ENCODE data around the gene TRIM10.
"Not testable (repeated sequence)": the region's sequence is repeated elsewhere in the genome, so short reads cannot be mapped to it uniquely, and the experiment has no call there.

TRIM10 gene

GRCh38 chr6:30136570-30137286 lies 24.3 kb downstream of the TRIM10 start:
- Mint-ChIP-seq H3K9me3 (no peaks in the 10 kb centered on the region), H3K27ac (no peak overlapping the region), H3K36me3 (ENCODE audit: low read depth) (no peaks in the 10 kb centered on the region), H3K27me3 (ENCODE audit: low read depth) (peaks cover 51% of the 10 kb centered on the region), H3K4me3 (no peak overlapping the region), H3K4me1 (ENCODE audit: low read depth) (peaks cover 15% of the 10 kb centered on the region)
- DNase-seq (ENCODE audit: low spot score), result no peak

- Mint-ChIP-seq H3K9me3 (no peaks in the 10 kb centered on the region), H3K27ac (no peak within 1 kb of the TSS), H3K27me3 (ENCODE audit: low read depth) (peaks cover 51% of the 10 kb centered on the region), H3K4me3 (no peak within 1 kb of the TSS), H3K4me1 (ENCODE audit: low read depth) (peaks cover 17% of the 10 kb centered on the region), H3K36me3 (ENCODE audit: low read depth) (no peaks in the 10 kb centered on the region)
- no peak for DNase-seq (ENCODE audit: low spot score)
These were observed 25.3 kb downstream of the TRIM10 start, which contains the start of gene TRIM40 for GRCh38 chr6:30135757-30136156. TSS of gene TRIM40 (plus strand) at chr6:30136140. CDS start at chr6:30137037, 897 bp downstream.

GRCh38 chr6:30135147-30135546 lies 25.9 kb downstream of the TRIM10 start:
- H3K36me3 Mint-ChIP-seq (ENCODE audit: low read depth), result no peaks in the 10 kb centered on the region
- no peak for DNase-seq (ENCODE audit: low spot score)
- H3K27ac Mint-ChIP-seq, result no peak overlapping the region
- H3K4me3 Mint-ChIP-seq, result no peak overlapping the region
- no peaks in the 10 kb centered on the region for H3K9me3 Mint-ChIP-seq
- H3K4me1 Mint-ChIP-seq (ENCODE audit: low read depth), result peaks cover 20% of the 10 kb centered on the region
- peaks cover 54% of the 10 kb centered on the region for H3K27me3 Mint-ChIP-seq (ENCODE audit: low read depth)

GRCh38 chr6:30131947-30132497 lies 29.0 kb downstream of the TRIM10 start:
- H3K36me3 Mint-ChIP-seq (ENCODE audit: low read depth), result no peaks in the 10 kb centered on the region
- peaks cover 64% of the 10 kb centered on the region for H3K27me3 Mint-ChIP-seq (ENCODE audit: low read depth)
- H3K27ac Mint-ChIP-seq, result no peak overlapping the region
- H3K4me1 Mint-ChIP-seq (ENCODE audit: low read depth), result peaks cover 20% of the 10 kb centered on the region
- no peaks in the 10 kb centered on the region for H3K9me3 Mint-ChIP-seq
- no peak overlapping the region for H3K4me3 Mint-ChIP-seq
- no peak for DNase-seq (ENCODE audit: low spot score)

- Mint-ChIP-seq H3K4me3 (peak overlapping the region; percentile 35), H3K9me3 (no peaks in the 10 kb centered on the region), H3K27me3 (ENCODE audit: low read depth) (peaks cover 70% of the 10 kb centered on the region), H3K4me1 (ENCODE audit: low read depth) (peaks cover 18% of the 10 kb centered on the region), H3K36me3 (ENCODE audit: low read depth) (no peaks in the 10 kb centered on the region), H3K27ac (peak overlapping the region; percentile 24)
- DNase-seq (ENCODE audit: low spot score), result peak; percentile 64
These were observed 29.8 kb downstream of the TRIM10 start for GRCh38 chr6:30130887-30131862.

- Mint-ChIP-seq H3K27me3 (ENCODE audit: low read depth) (peaks cover 68% of the 10 kb centered on the region), H3K9me3 (no peaks in the 10 kb centered on the region), H3K4me3 (no peak overlapping the region), H3K36me3 (ENCODE audit: low read depth) (no peaks in the 10 kb centered on the region), H3K4me1 (ENCODE audit: low read depth) (peaks cover 13% of the 10 kb centered on the region), H3K27ac (no peak overlapping the region)
- no peak for DNase-seq (ENCODE audit: low spot score)
These were observed 30.8 kb downstream of the TRIM10 start for GRCh38 chr6:30130179-30130679.

- Mint-ChIP-seq H3K9me3 (no peaks in the 10 kb centered on the region), H3K27ac (no peak overlapping the region), H3K4me3 (no peak overlapping the region), H3K27me3 (ENCODE audit: low read depth) (peaks cover 67% of the 10 kb centered on the region), H3K36me3 (ENCODE audit: low read depth) (no peaks in the 10 kb centered on the region), H3K4me1 (ENCODE audit: low read depth) (peaks cover 13% of the 10 kb centered on the region)
- DNase-seq (ENCODE audit: low spot score), result no peak
These were observed 31.5 kb downstream of the TRIM10 start for GRCh38 chr6:30129265-30130178.

GRCh38 chr6:30127238-30128093 lies 33.5 kb downstream of the TRIM10 start:
- Mint-ChIP-seq H3K4me1 (ENCODE audit: low read depth) (peaks cover 13% of the 10 kb centered on the region), H3K27me3 (ENCODE audit: low read depth) (peaks cover 66% of the 10 kb centered on the region), H3K27ac (no peak overlapping the region), H3K4me3 (no peak overlapping the region), H3K9me3 (no peaks in the 10 kb centered on the region), H3K36me3 (ENCODE audit: low read depth) (no peaks in the 10 kb centered on the region)
- DNase-seq (ENCODE audit: low spot score), result no peak

- Mint-ChIP-seq H3K9me3 (no peaks in the 10 kb centered on the region), H3K4me3 (no peak overlapping the region), H3K27me3 (ENCODE audit: low read depth) (peaks cover 37% of the 10 kb centered on the region), H3K36me3 (ENCODE audit: low read depth) (no peaks in the 10 kb centered on the region), H3K4me1 (ENCODE audit: low read depth) (no peaks in the 10 kb centered on the region), H3K27ac (no peak overlapping the region)
- no peak for DNase-seq (ENCODE audit: low spot score)
These were observed 38.5 kb downstream of the TRIM10 start for GRCh38 chr6:30122515-30122914.

- Mint-ChIP-seq H3K27ac (no peak overlapping the region), H3K4me1 (ENCODE audit: low read depth) (no peaks in the 10 kb centered on the region), H3K9me3 (no peaks in the 10 kb centered on the region), H3K27me3 (ENCODE audit: low read depth) (peaks cover 30% of the 10 kb centered on the region), H3K36me3 (ENCODE audit: low read depth) (no peaks in the 10 kb centered on the region), H3K4me3 (no peak overlapping the region)
- DNase-seq (ENCODE audit: low spot score), result no peak
These were observed 39.3 kb downstream of the TRIM10 start for GRCh38 chr6:30121446-30122366.

- not testable (repeated sequence) for H3K9me3 Mint-ChIP-seq; H3K27ac Mint-ChIP-seq; H3K4me3 Mint-ChIP-seq; DNase-seq (ENCODE audit: low spot score); H3K36me3 Mint-ChIP-seq (ENCODE audit: low read depth); H3K4me1 Mint-ChIP-seq (ENCODE audit: low read depth)
- H3K27me3 Mint-ChIP-seq (ENCODE audit: low read depth), result peaks cover 35% of the 10 kb centered on the region
These were observed 42.3 kb downstream of the TRIM10 start for GRCh38 chr6:30118691-30119090.

- DNase-seq (ENCODE audit: low spot score), result no peak
- Mint-ChIP-seq H3K36me3 (ENCODE audit: low read depth) (no peaks in the 10 kb centered on the region), H3K4me3 (no peak overlapping the region), H3K27me3 (ENCODE audit: low read depth) (peaks cover 47% of the 10 kb centered on the region), H3K9me3 (no peaks in the 10 kb centered on the region), H3K4me1 (ENCODE audit: low read depth) (peaks cover 4% of the 10 kb centered on the region), H3K27ac (no peak overlapping the region)
These were observed 44.3 kb downstream of the TRIM10 start for GRCh38 chr6:30116724-30117123.

Measured in T-helper 2 cell treated with Interferon-gamma antibody and Interleukin-4, amounts not matched to agents 5 μg/mL and 100 μg/mL, for 36 hours (primary cell).